D721Med (cell line): ENCODE results near the gene PFKM.

Experiments used
- DNase-seq: peaks from one replicate; pipeline ENCODE4 v3.0.0; 2011; ENCODE audit warnings: low spot score; ENCODE audit not compliant: insufficient read length
- FAIRE-seq: peaks from 2 replicates; lab custom pipeline; 2011; peaks lifted over from hg19 to GRCh38; lab: Jason Lieb, UNC
- CTCF ChIP-seq: IDR thresholded peaks from 2 replicates; pipeline ENCODE4 v1.5.1; 2012; ENCODE audit warnings: mild to moderate bottlenecking, control low read depth; ENCODE audit not compliant: insufficient read depth; ENCODE audit errors: missing control alignments

PFKM gene

DNA sequence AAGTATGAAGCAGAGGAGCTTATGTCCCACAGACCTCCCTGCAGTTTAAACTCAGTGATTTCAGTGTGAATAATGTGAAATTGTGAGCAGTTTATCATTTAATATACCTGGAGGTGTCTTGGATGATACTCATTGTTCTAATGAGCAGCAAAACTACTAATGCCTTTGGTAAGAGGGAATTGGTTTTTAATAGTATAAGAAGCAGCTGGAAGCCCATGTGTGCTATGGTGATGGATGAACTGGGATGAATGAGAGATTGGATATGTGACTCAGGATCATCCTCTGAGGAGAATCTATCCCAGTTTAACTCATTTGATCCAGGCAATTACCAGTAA lies 57.2 kb downstream of the PFKM start:
- FAIRE-seq (no peak), DNase-seq (no peak)
- TF ChIP-seq CTCF: no peak

GRCh38 chr12:48177982-48178381 lies 58.8 kb downstream of the PFKM start:
- TF ChIP-seq CTCF: no peak
- DNase-seq (no peak), FAIRE-seq (no peak)

GRCh38 chr12:48179466-48179865 lies 60.3 kb downstream of the PFKM start:
- no peak for TF ChIP-seq CTCF
- FAIRE-seq (no peak), DNase-seq (no peak)

DNA sequence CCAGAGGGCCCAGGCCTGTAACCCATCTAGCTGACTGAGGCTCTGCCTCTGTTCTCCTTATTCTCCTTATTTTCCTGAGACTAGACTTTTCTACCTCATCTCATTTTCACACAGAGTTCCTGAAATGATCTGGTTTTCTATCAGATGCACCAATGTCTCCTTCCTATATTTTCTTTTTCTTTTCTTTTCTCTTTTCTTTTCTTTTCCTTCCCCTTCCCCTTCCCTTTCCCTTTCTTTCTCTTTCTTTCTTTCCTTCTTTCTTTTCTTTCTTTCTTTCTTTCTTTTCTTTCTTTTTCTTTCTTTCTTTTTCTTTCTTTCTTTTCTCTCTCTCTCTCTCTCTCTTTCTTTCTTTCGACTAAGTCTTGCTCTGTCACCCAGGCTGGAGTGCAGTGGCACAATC lies 61.3 kb downstream of the PFKM start:
- DNase-seq (no peak), FAIRE-seq (no peak)
- TF ChIP-seq CTCF: no peak

GRCh38 chr12:48180857-48181495 lies 61.8 kb downstream of the PFKM start:
- DNase-seq (no peak), FAIRE-seq (no peak)
- TF ChIP-seq CTCF: no peak

DNA sequence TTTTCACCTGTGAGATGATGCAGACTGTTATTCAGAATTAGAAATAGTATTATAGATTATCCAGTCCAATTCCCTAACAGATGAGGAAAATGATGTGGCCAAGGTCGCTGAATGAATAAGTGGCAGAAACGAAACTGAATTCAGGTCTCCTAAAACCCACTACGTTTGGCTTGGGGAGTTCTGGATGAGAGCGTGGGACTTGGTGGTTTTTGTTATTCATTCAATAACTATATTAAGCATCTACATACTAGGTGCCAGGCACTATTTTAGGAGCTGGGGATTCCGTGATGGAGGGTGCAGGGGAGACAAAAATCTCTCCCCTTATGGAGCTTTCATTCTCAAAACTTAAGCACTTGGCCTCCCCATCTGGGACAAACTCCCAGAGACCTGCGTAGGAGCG lies 63.5 kb downstream of the PFKM start:
- DNase-seq (no peak), FAIRE-seq (no peak)
- no peak for TF ChIP-seq CTCF

DNA sequence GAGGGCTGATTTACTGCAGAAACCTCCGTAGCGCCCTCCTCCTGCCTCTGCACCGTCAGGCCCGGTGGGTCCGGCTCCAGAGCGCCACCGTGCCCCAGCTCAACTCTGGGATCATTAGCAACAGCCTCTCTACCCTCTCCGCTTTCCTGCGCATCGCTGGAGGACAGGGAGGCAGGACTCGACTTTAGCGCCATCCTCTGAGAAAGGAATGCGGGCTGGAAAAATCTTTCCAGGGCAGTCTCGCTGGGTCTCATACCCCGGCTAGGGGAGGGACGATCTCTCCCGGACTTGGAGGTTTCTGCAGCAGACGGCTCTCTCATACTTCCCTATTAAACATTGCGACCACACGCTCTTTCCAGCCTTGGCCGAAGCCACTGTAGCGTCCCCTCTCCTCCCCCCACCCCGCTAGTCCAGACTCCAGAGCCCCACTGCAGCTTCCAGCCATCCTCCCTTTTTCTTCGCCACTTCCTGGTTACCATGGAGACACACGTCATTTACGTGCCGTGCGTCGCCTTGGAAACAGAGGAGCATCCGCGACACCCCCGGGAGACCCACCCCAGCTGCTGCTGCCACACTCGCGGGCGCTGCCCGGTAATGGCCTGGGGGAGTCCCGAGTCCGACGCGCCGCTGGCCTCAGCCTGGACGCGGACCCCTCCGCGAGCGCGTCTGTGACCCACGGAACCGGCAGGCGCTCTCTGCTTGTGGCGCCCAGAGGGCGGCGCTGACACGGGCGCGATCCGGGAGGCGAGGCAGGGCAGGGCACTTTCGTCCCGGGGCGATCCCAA lies 64.1 kb downstream of the PFKM start, which contains the start of gene CCDC184:
CCDC184 (plus strand) TSS at position 554 of the 785 bp plus-strand sequence. CDS start 479 bp downstream, outside the sequence.
- TF ChIP-seq CTCF: no peak
- FAIRE-seq (no peak), DNase-seq (peak; percentile 41)
